Stimulated activated CD4-positive, alpha-beta T cell treated with anti-CD3 and anti-CD28 coated beads, Interleukin-1b, Interleukin-23, amount 100 ng/mL, for 24 hours (primary cell): ENCODE measurements around the gene ACACB.

Experiments
- DNase-seq, 4 experiments: peaks; one replicate each; pipeline ENCODE4 v3.0.0-alpha.2; 2020; ENCODE audit warnings: low read depth in 4 of 4, low spot score in 1 of 4

ACACB gene

GRCh38 chr12:109250523-109250922 is 134.1 kb downstream of the ACACB start:
- DNase-seq: no peak

- no peak for DNase-seq
These were observed 136.4 kb downstream of the ACACB start for GRCh38 chr12:109252799-109253198.

DNA sequence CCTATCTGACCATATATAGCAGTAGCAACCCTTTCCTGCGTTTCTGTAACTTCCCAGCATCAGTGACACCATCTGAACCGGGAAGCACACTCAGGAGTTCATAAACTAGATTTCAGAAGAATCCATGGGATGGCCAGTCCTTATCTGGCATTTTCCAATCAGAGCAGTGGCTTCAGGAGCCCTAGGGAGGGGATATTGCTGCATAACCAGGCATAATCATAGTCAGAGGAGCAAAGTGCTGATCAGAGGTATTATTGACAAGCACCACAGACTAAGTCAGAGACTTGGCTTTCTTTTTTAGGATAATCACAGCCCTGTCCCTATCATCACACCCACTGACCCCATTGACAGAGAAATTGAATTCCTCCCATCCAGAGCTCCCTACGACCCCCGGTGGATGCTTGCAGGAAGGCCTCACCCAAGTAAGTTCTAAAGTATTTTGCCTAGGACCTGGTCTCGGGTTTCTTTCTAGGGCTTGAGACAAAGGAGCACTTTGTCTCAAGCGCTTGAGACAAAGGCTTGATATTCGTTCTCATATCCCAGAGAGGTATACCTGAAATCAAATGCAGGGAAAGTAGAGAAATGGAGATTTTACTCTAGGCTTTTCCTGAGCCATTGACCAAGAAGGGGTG is 137.6 kb downstream of the ACACB start:
- DNase-seq: no peak

GRCh38 chr12:109255377-109255776 is 139.0 kb downstream of the ACACB start:
- no peak for DNase-seq

- no peak for DNase-seq
These were observed 139.6 kb downstream of the ACACB start for GRCh38 chr12:109256011-109256410.

- DNase-seq: no peak
These were observed 141.8 kb downstream of the ACACB start for GRCh38 chr12:109258201-109258600.

GRCh38 chr12:109258607-109259544 is 142.5 kb downstream of the ACACB start:
- DNase-seq: no peak

DNA sequence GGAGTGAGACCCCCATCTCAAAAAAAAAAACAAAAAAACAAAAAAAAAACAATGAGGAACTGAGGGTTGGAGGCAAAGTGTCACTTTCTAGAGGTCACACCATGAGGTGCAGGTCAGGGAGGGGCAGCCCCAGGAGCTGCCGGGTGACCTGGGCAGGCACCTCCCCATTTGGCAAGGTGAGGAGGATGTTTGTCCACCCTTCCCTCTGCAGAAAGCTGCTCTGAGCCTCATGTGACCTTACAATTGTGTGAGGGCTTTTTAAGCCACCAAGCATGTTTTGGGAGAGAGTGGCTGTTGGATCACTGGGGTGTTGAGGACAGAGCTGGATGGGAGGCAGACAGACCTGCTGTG is 143.1 kb downstream of the ACACB start:
- DNase-seq: no peak

- DNase-seq: no peak
These were observed 144.7 kb downstream of the ACACB start for GRCh38 chr12:109261087-109261486.

DNA sequence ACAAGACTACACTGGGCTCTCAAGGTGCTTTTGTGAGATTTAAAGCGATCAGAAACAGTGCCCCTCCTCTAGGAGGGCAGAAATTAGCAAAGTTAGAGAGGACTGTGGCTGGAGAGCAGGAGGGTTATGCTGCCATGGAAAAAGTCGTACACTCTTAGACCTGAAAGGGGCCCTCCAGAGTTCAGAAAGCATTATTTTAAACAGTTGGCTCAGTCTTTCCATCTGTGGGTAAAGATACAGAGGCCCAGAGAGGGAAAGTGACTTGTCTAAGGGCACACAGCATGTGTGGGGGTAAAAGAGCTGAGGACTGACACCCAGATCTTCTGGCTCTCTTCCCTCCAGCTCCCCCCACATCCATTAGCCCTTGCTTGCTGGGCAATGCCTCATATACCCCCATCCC is 145.6 kb downstream of the ACACB start:
- DNase-seq: no peak

GRCh38 chr12:109263439-109263838 is 147.1 kb downstream of the ACACB start:
- DNase-seq: no peak

- peak; percentile 6 to 41 (median 19) for DNase-seq
These were observed 147.9 kb downstream of the ACACB start for GRCh38 chr12:109264095-109264942.

- DNase-seq: no peak
These were observed 148.7 kb downstream of the ACACB start for GRCh38 chr12:109264943-109265650.

DNA sequence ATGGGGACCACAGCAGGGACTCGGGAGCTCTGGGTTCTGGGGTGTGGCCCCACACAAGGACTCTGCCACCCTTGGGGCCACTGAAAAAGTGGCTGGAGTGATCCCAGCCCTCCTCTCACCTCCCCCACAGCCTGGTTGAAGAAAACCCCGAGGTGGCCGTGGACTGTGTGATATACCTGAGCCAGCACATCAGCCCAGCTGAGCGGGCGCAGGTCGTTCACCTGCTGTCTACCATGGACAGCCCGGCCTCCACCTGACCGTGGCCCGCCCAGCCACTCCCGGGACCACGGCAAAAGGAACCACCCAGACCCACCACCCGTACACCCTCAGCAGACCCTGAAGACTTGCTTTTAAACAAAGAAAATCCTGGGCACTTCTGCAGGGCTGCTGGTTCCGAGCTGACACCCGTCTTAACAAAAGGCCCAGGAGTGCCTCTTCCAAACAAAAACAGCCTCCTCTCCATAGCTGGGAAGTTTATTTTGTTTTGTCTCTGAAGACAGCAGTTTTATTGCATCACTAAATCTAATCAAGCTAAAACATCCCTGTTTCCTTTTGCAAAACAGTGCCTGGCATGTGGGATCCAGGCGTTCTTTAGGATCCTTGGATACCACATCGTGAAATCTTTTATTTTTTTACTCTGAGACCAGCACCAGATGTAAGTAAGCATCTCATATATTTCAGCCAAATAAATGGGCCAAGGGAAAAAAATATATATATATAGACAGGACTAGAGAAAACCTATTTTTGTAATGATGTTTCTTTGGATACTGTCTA is 149.9 kb downstream of the ACACB start:
- no peak for DNase-seq

- no peak for DNase-seq
These were observed 151.0 kb downstream of the ACACB start for GRCh38 chr12:109267361-109267760.

DNA sequence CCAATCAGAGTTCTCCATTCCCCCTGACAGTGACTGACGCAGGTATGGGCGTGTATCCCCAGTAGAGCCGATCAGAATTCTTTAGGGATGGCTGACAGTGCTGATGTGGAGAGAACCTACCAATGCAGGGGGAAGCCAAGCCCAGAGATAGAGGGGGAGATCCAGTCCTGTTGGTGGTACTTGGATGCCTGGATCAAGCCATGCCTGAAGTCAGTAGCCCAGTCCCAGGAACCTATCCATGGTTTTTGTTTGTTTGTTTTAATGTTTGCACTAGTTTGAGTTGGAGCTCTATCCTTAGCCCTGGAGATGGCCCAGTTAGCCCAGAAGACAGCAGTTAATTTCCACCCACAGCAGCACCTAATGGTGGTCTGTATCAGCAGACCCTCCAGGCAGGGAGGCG is 152.5 kb downstream of the ACACB start:
- no peak for DNase-seq

- DNase-seq: no peak
These were observed 153.0 kb downstream of the ACACB start for GRCh38 chr12:109269428-109269827.

DNA sequence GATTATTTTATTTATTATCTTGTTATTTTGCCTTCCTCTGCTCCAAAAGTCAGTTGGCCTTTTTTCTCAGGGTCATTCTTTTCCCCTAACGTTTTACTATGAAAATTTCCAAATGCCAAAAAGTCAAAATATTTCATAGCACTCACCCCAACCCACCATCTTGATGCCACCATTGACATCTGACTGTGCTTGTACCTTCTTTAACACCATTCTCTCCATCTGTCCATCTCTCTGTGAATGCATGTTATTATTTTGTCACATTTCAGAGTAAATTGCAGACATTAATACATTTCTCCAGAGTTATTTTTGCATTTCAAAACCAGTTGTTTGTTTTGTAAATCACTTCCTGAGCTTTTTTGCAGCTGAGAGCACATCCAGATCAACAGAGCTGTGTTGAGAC is 154.1 kb downstream of the ACACB start:
- DNase-seq: no peak

GRCh38 chr12:109271418-109271817 is 155.0 kb downstream of the ACACB start:
- no peak for DNase-seq

DNA sequence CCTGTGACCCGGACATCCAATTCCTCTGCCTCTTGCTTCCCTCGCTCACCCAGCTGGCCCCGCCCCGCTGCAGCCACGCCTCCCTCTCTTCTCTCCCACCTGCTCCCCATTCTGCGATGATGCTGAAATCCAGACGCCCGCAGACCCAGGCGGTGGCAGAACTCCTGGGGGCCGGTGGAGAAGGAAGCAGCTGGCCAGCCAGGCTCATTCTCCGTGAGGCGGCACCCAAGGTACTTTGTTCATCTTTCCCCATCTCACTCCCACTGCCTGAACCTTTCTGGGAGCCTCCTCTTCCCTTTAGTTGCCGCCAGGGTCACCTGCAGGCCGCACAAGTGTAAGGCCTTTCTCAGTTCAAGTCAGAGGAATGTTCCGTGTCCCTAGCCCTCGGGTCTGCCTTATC is 157.0 kb downstream of the ACACB start:
- DNase-seq: no peak
